B cell (primary cell): Measurements from ENCODE around the gene GTF3A. TPM values are rescaled to one million over a fixed set of nuclear protein-coding genes. Genes with fewer than 3 reads are reported as not detected.

Experiments used
- ATAC-seq: fragments of 200-7000 bp; cut with Tn5 transposase; one replicate; pipeline ENCODE4 v1.10.0; 2021; ENCODE audit warnings: low read depth, mild to moderate bottlenecking, moderate number of reproducible peaks, moderate library complexity
- CTCF ChIA-PET: fragments of 350-600 bp; sonication (Branson Sonifier 250); formaldehyde crosslinking; loops from one replicate; lab custom pipeline; 2021; ENCODE audit warnings: antibody characterized with exemption, inconsistent platforms; lab: Charles Lee
- POLR2A ChIA-PET: fragments of 350-600 bp; sonication (Branson Sonifier 250); formaldehyde crosslinking; loops from one replicate; lab custom pipeline; 2021; ENCODE audit warnings: antibody characterized with exemption; lab: Charles Lee
- DNase-seq: peaks from one replicate; pipeline ENCODE4 v3.0.0; 2013
- H2AFZ ChIP-seq: 2 replicates; pipeline ENCODE4 v1.6.1; 2012; ENCODE audit warnings: mild to moderate bottlenecking, low read depth, low read length; ENCODE audit not compliant: insufficient read depth, poor library complexity, severe bottlenecking
- H3K27ac ChIP-seq, 2 donors: 1 replicate in 1 of 2; 2 replicates in 1 of 2; pipeline ENCODE4 v1.5.1; 2012 to 2013; ENCODE audit warnings: low read length in 2 of 2, mild to moderate bottlenecking in 2 of 2, moderate library complexity in 1 of 2
- H3K27me3 ChIP-seq, 4 experiments: fragments of 200-600 bp in 1 of 4; sonication (generic) in 1 of 4; replicated peaks in 1 of 4; 1 replicate in 2 of 4; 2 replicates in 2 of 4; pipeline versions ENCODE4 v1.6.1 to v1.7.0; 2013 to 2016; ENCODE audit warnings: low read length in 3 of 4, mild to moderate bottlenecking in 2 of 4, mixed read lengths in 1 of 4, moderate library complexity in 1 of 4; ENCODE audit not compliant: insufficient read depth in 4 of 4, control insufficient read depth in 3 of 4; ENCODE audit errors: control extremely low read depth in 1 of 4
- H3K36me3 ChIP-seq, 2 experiments: replicated peaks in 1 of 2; 1 replicate in 1 of 2; 2 replicates in 1 of 2; pipeline versions ENCODE4 v1.6.1 to v1.7.1; 2013; ENCODE audit warnings: low read length in 1 of 2; ENCODE audit not compliant: insufficient read depth in 2 of 2, control insufficient read depth in 1 of 2; ENCODE audit errors: control extremely low read depth in 1 of 2, extremely low read depth in 1 of 2
- H3K4me1 ChIP-seq, 2 donors: fragments of 200-600 bp in 1 of 2; sonication (generic) in 1 of 2; 1 replicate in 1 of 2; 2 replicates in 1 of 2; pipeline versions ENCODE4 v1.5.1 to v1.6.1; 2013 to 2017; ENCODE audit warnings: low read length in 2 of 2; ENCODE audit not compliant: control insufficient read depth in 2 of 2, insufficient read depth in 2 of 2
- H3K4me2 ChIP-seq: replicated peaks from 2 replicates; pipeline ENCODE3; 2012; ENCODE audit warnings: mild to moderate bottlenecking, low read depth, low read length; ENCODE audit not compliant: poor library complexity, severe bottlenecking
- H3K4me3 ChIP-seq, 5 experiments: fragments of 200-600 bp in 1 of 5; sonication (generic) in 1 of 5; 1 replicate in 3 of 5; 2 replicates in 2 of 5; pipeline versions ENCODE4 v1.5.1 to v1.7.0; 2011 to 2016; ENCODE audit warnings: low read length in 4 of 5, mild to moderate bottlenecking in 4 of 5, low read depth in 2 of 5, control low read depth in 1 of 5, moderate library complexity in 1 of 5; ENCODE audit not compliant: insufficient read depth in 1 of 5; ENCODE audit errors: control extremely low read depth in 1 of 5, extremely low read depth in 1 of 5
- H3K79me2 ChIP-seq: fragments of 200-600 bp; sonication (generic); one replicate; pipeline ENCODE4 v1.6.0; 2016; ENCODE audit warnings: low read length; ENCODE audit not compliant: control insufficient read depth, insufficient read depth
- H3K9ac ChIP-seq: fragments of 200-600 bp; sonication (generic); 2 replicates; pipeline ENCODE4 v1.6.1; 2017; ENCODE audit warnings: mild to moderate bottlenecking, low read length, moderate library complexity
- H3K9me3 ChIP-seq, 3 donors: one replicate each; pipeline versions ENCODE4 v1.6.1 to v1.7.1; 2013; ENCODE audit warnings: low read length in 2 of 3; ENCODE audit not compliant: control insufficient read depth in 2 of 3, insufficient read depth in 1 of 3; ENCODE audit errors: control extremely low read depth in 1 of 3
- H4K20me1 ChIP-seq: 2 replicates; pipeline ENCODE4 v1.6.0; 2012; ENCODE audit warnings: mild to moderate bottlenecking, low read length; ENCODE audit not compliant: insufficient read depth, control insufficient read depth, poor library complexity, severe bottlenecking
- H3K27ac Mint-ChIP-seq: one replicate; pipeline ENCODE4 v1.8.0; 2021; ENCODE audit warnings: mixed read lengths
- H3K27me3 Mint-ChIP-seq: one replicate; pipeline ENCODE4 v1.8.0; 2021; ENCODE audit warnings: mixed read lengths
- H3K4me1 Mint-ChIP-seq: one replicate; pipeline ENCODE4 v1.8.0; 2021; ENCODE audit warnings: mixed read lengths
- H3K4me3 Mint-ChIP-seq: one replicate; pipeline ENCODE4 v1.8.0; 2021; ENCODE audit warnings: mixed read lengths
- H3K9me3 Mint-ChIP-seq: one replicate; pipeline ENCODE4 v1.8.0; 2022; ENCODE audit warnings: mixed read lengths; ENCODE audit not compliant: insufficient read depth
- EZH2 ChIP-seq: IDR thresholded peaks from 2 replicates; pipeline ENCODE4 v1.6.1; 2012; ENCODE audit warnings: borderline replicate concordance, low read depth, mild to moderate bottlenecking, moderate library complexity, low read length; ENCODE audit not compliant: insufficient read depth, poor library complexity, severe bottlenecking
- WGBS: methylation state at CpG from one replicate; pipeline ENCODE4 v1.1.5; 2013; ENCODE audit warnings: missing lambda C conversion rate; ENCODE audit not compliant: insufficient coverage; 5-methylcytosine and 5-hydroxymethylcytosine counted together
- intact Hi-C: fragments of 100-400 bp; cut with micrococcal nuclease; formaldehyde crosslinking; loops from one replicate; pipeline ENCODE4 v1.10.0; 2022
- polyA plus RNA-seq: library from polyadenylated mRNA; depleted of rRNA; stranded (reverse); fragments of >200 nt; gene quantifications from 2 replicates; pipeline ENCODE4 v1.2.3, GENCODE V29; 2012
- total RNA-seq, 2 donors: library from RNA; stranded (reverse); fragments of 120-200 nt in 1 of 2; gene quantifications; 1 replicate in 1 of 2; 2 replicates in 1 of 2; pipeline versions ENCODE4 v1.2.3 to v1.2.4, GENCODE V29; 2013 to 2022
- TF ChIP-seq, protein P1 (sequence below): fragments of 200-600 bp; IDR thresholded peaks from one replicate; pipeline ENCODE4 v1.8.0; 2022; ENCODE audit warnings: antibody characterized with exemption, mild to moderate bottlenecking

The GTF3A gene
- total and polyA plus RNA-seq, 2 donors (not counting 1 experiment from before 2014, with no cell fraction given), result 122 to 169 TPM

- Histone ChIP-seq H3K4me2 (no peak overlapping the region), H3K27me3 (peaks cover 0 to 3% (median 0%) of the 10 kb centered on the region in 4 experiments), H2AFZ (no peak overlapping the region), H3K27ac (no peak overlapping the region), H3K4me3 (no peak overlapping the region), H3K79me2 (no peaks in the 10 kb centered on the region), H3K4me1 (peaks cover 7% of the 10 kb centered on the region in 2 donors), H3K9me3 (no peaks in the 10 kb centered on the region), H3K36me3 (no peaks in the 10 kb centered on the region), H3K9ac (no peak overlapping the region), H4K20me1 (no peaks in the 10 kb centered on the region)
- Mint-ChIP-seq H3K4me3 (no peak overlapping the region), H3K9me3 (peaks cover 3% of the 10 kb centered on the region), H3K27ac (no peak overlapping the region), H3K27me3 (peaks cover 33% of the 10 kb centered on the region), H3K4me1 (peaks cover 7% of the 10 kb centered on the region)
- ChIA-PET POLR2A (interaction anchor here (0.6 kb wide), 1 partner anchor 148 kb away, joined by 3 read pairs; no protein-coding TSS in a partner anchor), CTCF (interaction anchor here (0.6 to 8.0 kb wide), 15 partner anchors 16 to 583 kb away, joined by 3 to 119 read pairs (median 4); partner anchors contain the start of genes GTF3A and POLR1D)
- 83% methylated on average over 8 of the region's 12 CpGs for WGBS
- no peak for TF ChIP-seq EZH2
- TF ChIP-seq, protein P1, sequence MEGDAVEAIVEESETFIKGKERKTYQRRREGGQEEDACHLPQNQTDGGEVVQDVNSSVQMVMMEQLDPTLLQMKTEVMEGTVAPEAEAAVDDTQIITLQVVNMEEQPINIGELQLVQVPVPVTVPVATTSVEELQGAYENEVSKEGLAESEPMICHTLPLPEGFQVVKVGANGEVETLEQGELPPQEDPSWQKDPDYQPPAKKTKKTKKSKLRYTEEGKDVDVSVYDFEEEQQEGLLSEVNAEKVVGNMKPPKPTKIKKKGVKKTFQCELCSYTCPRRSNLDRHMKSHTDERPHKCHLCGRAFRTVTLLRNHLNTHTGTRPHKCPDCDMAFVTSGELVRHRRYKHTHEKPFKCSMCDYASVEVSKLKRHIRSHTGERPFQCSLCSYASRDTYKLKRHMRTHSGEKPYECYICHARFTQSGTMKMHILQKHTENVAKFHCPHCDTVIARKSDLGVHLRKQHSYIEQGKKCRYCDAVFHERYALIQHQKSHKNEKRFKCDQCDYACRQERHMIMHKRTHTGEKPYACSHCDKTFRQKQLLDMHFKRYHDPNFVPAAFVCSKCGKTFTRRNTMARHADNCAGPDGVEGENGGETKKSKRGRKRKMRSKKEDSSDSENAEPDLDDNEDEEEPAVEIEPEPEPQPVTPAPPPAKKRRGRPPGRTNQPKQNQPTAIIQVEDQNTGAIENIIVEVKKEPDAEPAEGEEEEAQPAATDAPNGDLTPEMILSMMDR, result peak; percentile 68
- peak; percentile 57 for ATAC-seq
- DNase-seq, result peak; percentile 69
- intact Hi-C loops, result loop anchor here (1.0 to 2.0 kb wide), 6 partner anchors 20 to 420 kb away; partner anchors contain the start of gene MTIF3
Measured at GRCh38 chr13:27406178-27406939, 18.1 kb upstream of the GTF3A start.

- Mint-ChIP-seq H3K4me1 (peaks cover 4% of the 10 kb centered on the region), H3K4me3 (no peak overlapping the region), H3K27me3 (peaks cover 39% of the 10 kb centered on the region), H3K27ac (no peak overlapping the region), H3K9me3 (peaks cover 3% of the 10 kb centered on the region)
- Histone ChIP-seq H3K36me3 (no peaks in the 10 kb centered on the region), H3K4me3 (no peak overlapping the region), H3K27me3 (peaks cover 0 to 3% (median 1%) of the 10 kb centered on the region in 4 experiments), H3K9ac (no peak overlapping the region), H2AFZ (no peak overlapping the region), H3K4me1 (peaks cover 4 to 6% of the 10 kb centered on the region in 2 donors), H4K20me1 (no peaks in the 10 kb centered on the region), H3K27ac (no peak overlapping the region), H3K4me2 (no peak overlapping the region), H3K79me2 (no peaks in the 10 kb centered on the region), H3K9me3 (peaks cover 0 to 3% (median 0%) of the 10 kb centered on the region in 3 donors)
- no CpG with 5 or more reads among the region's 4 CpGs for WGBS
- ChIA-PET CTCF (no interaction called here), POLR2A (no interaction called here)
- ATAC-seq (no peak), DNase-seq (no peak)
- TF ChIP-seq, protein P1, result no peak
- TF ChIP-seq EZH2, result no peak
- intact Hi-C loops, result no loop called here
Measured at GRCh38 chr13:27408074-27408473, 16.3 kb upstream of the GTF3A start.
